NCI-H1105 treated with DMSO at 0.1 percent for 48 hours (cell line): Measurements from ENCODE around the gene TMEM119.

ENCODE experiments used
- DNase-seq: peaks from one replicate; lab custom pipeline; 2025; lab: John Stamatoyannopoulos, UW

Gene TMEM119

DNA sequence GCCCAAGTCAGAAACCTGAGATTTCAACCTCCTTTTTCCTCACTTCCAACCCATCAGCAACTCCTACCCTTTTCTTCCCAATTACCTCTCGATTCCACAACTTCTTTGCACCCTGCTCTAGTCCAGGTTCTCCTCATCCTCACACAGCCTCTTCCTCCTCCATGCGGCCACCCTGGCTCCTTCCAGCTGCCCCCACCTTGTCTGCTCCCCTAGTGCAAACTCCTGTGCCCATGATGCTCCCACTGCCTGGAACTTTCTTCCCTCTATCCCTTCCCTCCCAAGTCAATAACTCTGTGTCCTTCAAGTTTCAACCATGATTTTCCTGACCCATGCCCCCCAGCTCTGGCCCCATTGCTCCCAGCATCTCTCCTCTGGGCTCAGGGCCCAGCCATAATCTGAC lies 18.5 kb upstream of the TMEM119 start:
- no peak for DNase-seq

- no peak for DNase-seq
Observed at GRCh38 chr12:108615918-108616317, 18.0 kb upstream of the TMEM119 start.

- no peak for DNase-seq
Observed at GRCh38 chr12:108614639-108615038, 16.8 kb upstream of the TMEM119 start.

GRCh38 chr12:108614041-108614440 lies 16.2 kb upstream of the TMEM119 start:
- no peak for DNase-seq

DNA sequence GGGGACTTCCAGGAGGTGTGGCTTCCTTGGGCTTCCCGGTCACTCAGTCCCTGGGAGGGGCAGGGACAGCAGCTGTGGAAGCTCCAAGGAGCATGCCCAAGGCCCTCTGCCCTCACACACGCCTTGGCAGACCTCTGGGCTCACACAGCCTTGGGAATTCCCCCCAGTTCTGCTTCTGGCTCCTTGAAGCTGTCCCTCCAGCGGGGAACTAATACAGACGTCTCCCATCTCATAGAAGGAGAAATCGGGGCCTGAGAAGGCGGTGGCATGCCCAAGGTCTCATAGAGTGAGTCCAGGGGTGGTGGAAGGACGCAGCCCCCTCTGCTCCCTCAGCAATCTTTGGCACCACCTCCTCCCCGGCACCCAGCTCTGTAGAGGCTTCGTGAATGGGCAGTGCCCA lies 15.7 kb upstream of the TMEM119 start:
- no peak for DNase-seq

DNA sequence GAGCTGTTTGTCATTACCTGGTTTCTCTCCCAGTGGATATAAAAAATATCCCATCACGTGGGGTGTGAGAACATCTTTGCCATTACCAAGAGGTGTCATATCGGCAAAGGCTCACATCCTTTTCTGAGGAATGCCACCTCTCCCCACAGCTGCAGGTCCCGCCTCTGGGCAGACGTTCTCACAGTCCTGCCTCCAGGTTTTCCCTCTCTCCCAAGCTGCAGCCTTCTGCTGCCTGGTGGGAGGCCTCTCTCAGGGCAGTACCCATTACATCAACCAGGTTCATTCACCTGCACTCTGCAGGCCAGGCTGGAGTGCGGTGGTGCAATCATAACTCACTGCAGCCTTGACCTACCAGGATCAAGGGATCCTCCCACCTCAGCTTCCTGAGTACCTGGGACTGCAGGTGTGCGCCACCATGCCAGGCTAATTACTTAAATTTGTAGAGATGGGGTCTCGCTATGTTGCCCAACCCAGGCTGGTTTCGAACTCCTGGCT lies 15.0 kb upstream of the TMEM119 start:
- no peak for DNase-seq

- no peak for DNase-seq
Observed at GRCh38 chr12:108611884-108612415, 14.1 kb upstream of the TMEM119 start.

DNA sequence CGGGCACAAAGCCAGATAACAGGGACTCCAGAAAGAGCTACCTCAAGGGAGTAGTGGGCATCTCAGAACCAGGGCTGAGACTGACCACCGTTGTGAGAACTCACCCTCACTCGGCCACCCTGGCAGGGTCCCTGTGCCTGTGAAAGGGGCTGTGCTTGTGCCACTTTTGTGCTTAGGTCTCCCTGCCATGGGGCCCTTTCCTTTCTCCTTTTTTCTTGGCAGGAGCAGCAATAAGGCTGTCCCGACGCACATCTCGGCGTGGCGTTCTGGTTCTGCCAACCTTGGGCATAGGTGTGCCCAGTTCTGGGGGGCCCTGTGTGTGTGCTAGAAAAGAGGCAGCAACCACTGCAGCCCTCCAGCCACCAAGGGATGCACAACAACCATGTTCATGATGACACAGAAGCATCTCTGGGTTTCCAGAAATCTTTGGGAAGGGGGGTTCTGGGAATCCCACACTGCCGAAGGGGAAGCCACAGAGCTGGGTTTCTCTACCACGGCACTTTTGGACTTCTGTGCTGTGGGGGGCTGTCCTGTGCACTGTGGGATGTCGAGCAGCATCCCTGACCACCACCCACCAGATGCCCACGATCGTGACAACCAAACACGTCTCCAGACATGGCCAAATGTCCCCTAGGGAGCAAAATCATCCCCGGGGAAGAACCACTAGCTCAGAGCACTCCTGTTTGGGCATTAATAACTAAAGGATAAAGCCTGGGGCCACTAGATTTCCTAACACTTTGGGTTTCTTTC lies 13.1 kb upstream of the TMEM119 start:
- DNase-seq: no peak

GRCh38 chr12:108610336-108610815 lies 12.5 kb upstream of the TMEM119 start:
- no peak for DNase-seq

DNA sequence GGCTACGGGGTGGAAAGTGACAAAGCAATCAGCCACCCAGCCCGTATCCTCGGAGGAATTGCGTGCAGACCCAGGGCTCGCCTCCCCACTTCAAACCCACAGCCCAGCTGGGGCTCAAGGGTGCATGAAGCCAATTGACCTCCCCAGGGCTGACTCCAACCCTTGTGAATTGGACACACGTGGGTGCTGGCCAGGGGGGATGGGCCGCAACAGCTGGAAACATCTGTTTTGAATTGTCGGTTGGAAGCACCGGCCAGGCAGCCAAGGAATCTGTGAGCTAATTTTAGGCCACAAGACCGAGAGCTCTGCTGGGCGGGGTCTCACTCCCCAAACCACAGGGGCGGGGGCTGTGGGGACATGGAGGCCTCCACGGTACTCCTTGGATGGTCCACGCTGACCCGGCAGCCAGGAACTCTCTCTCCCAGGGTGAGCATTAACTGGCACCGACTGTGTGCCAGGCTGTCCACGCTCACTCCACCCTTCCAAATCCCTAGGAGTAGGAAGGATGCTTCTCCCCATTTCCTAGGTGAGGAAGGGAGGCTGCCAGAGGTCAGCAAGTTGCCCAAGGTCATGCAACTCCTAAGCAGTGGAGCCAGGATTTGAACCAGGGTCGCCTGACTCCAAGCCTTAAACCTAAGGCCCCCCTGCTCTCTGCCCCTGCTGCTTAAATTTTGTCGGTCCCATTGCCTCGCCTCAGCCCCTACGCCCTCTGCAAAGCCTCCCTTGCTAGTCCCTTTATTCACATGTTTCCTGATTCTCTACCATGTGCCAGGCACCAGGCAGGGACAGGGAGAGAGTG lies 11.9 kb upstream of the TMEM119 start:
- DNase-seq: no peak

GRCh38 chr12:108608616-108609015 lies 10.7 kb upstream of the TMEM119 start:
- no peak for DNase-seq

DNA sequence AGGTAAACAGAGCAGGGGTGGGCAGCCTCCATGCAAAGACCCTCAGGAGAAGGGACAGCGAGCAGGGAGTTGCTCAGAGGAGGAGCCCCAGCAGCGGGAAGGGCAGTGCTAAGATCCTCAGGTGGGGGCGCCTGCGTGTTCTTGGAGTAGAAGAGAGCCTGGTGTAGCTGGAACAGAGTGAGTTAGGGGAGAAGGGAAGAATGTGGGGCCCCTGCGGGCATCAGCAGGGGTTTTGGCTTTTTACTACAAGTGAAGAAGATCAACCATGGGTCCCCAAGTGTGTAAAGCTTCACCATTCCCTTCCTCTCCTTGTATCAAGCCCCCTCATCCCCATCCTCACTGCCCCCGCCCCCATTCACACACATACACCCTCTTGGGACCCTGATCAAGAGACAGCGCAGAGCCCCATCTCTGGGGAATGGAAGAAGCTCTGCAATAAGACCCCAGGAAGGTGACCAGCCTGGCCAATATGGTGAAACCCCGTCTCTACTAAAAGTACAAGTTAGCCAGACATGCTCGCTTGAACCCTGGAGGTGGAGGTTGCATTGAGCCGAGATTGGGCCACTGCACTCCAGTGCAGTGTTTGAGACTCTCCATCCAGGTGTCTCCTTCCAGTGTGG lies 10.2 kb upstream of the TMEM119 start:
- DNase-seq: no peak

DNA sequence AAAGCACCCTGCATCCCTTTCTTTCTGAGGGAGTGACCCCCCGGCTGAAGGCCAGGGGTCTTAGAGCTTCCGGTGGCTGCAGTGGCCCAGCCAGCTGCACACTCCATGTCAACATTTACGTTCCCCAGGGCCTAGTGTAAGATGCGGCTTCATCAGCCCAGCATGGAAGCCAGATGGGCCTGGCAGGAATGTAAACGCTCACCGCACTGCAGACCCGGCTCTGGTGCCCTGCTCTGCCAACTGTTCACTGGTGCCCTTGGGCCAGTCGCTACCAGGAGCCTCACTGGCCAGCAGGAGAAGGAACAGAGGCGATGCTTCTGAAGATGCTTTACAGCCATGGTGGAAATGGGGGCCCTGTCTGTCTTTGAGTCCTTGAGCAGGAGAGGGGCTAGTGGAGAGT lies 8.6 kb upstream of the TMEM119 start:
- no peak for DNase-seq

- DNase-seq: no peak
Observed at GRCh38 chr12:108605690-108606406, 8.0 kb upstream of the TMEM119 start.

DNA sequence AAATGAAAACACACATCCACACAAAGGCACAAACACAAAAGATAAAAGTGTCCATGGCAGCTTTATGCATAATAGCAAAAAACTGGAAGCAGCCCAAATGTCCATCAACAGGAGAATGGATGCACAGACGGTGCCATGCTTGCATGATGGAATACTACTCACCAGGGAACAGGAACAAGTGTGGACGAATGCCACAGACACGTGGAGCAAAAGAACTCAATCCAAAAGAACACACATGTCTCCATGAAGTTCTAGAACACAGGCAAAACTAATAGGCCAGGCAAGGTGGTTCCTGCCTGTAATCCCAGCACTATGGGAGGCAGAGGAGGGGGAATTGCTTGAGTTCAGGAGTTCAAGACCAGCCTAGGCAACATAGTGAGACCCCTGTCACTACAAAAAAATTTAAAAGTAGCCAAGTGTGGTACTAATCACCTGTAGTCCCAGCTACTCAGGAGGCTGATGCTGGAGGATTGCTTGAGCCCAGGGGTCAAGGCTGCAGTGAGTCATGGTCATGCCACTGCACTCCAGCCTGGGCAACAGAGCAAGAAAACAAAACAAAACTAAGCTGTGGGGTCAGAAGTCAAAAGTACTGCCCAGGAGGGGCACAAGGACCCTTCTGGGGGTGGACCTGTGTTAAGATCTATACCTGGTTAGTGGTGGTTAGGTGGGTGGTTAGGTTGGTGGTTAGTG lies 7.3 kb upstream of the TMEM119 start:
- no peak for DNase-seq

GRCh38 chr12:108604208-108604941 lies 6.5 kb upstream of the TMEM119 start:
- no peak for DNase-seq

- no peak for DNase-seq
Observed at GRCh38 chr12:108603743-108604142, 5.9 kb upstream of the TMEM119 start.

DNA sequence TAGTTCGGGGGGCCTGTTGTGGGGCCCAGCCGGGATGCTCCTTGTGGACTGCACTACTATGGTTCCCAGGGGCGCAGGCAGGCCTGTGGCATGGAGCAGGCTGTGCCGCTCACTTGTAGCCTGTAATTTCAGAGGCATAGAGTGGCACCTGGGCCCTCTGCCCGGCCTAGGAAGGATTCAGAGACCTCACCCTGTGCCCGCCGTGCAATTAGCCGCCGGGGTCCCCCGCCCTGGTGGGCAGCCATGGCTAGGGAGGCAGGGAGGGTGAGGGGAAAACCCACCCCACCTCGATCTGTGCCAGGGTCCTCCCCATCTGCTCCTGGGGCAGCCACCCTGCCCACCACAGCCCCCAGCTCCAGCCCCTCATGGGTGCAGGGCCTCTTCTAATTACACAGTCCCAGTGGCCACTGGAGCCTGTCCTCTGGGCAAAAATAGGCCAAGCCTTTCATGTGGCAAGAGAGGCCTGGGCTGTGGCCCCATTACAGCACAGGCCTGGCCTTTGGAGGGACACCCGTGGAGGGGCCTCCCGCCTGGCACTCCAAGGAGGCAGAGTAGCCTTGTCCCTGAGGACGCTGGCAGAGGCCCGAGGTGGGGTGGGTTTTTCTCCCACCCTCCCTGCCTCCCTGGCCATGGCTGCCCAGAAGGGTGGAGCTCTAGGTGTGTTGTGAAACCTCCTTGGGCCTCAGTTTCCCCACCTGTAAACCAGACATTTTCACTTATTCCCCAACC lies 5.3 kb upstream of the TMEM119 start:
- DNase-seq: no peak

- DNase-seq: no peak
Observed at GRCh38 chr12:108602209-108602705, 4.4 kb upstream of the TMEM119 start.

- DNase-seq: no peak
Observed at GRCh38 chr12:108600702-108601007, 2.8 kb upstream of the TMEM119 start.
